Adrenal gland (tissue), 12 donors: ENCODE data around the gene NF1. TPM values are rescaled to one million over a fixed set of nuclear protein-coding genes. Genes with fewer than 3 reads are reported as not detected.

Experiments
- DNase-seq, 7 donors: peaks; one replicate each; pipeline ENCODE4 v3.0.0-alpha.2; 2019 to 2020
- H3K27ac ChIP-seq, 5 donors: fragments of 200-600 bp; sonication (generic) in 4 of 5; 1 replicate in 3 of 5; 2 replicates in 2 of 5; pipeline versions ENCODE4 v1.5.1 to v1.8.0; 2016 to 2020; ENCODE audit warnings: mild to moderate bottlenecking in 1 of 5
- H3K27me3 ChIP-seq: fragments of 200-600 bp; 2 replicates; pipeline ENCODE4 v1.8.0; 2021
- H3K36me3 ChIP-seq, 2 donors: fragments of 200-600 bp; replicated peaks in 1 of 2; 1 replicate in 1 of 2; 2 replicates in 1 of 2; pipeline versions ENCODE4 v1.5.1 to v1.8.0; 2018 to 2022
- H3K4me1 ChIP-seq, 2 donors: fragments of 200-600 bp; replicated peaks in 1 of 2; 1 replicate in 1 of 2; 2 replicates in 1 of 2; pipeline versions ENCODE4 v1.5.1 to v1.8.0; 2018 to 2021
- H3K4me3 ChIP-seq, 4 donors: fragments of 200-600 bp; sonication (generic) in 3 of 4; one replicate each; pipeline ENCODE4 v1.5.1; 2016 to 2018
- H3K9me3 ChIP-seq, 3 donors: fragments of 200-600 bp; sonication (generic) in 1 of 3; replicated peaks in 1 of 3; 1 replicate in 2 of 3; 2 replicates in 1 of 3; pipeline versions ENCODE4 v1.5.1 to v1.8.0; 2016 to 2021
- CTCF ChIP-seq, 6 experiments: fragments of 450-650 bp in 4 of 6; fragments of 200-600 bp in 2 of 6; sonication (generic) in 1 of 6; IDR thresholded peaks; 1 replicate in 5 of 6; 2 replicates in 1 of 6; pipeline versions ENCODE4 v1.5.1 to v1.8.0; 2016 to 2021; ENCODE audit warnings: antibody characterized with exemption in 6 of 6, mild to moderate bottlenecking in 2 of 6, moderate library complexity in 1 of 6
- POLR2A ChIP-seq, 2 donors: fragments of 450-650 bp; IDR thresholded peaks; one replicate each; pipeline ENCODE4 v1.6.1; 2017; ENCODE audit warnings: antibody characterized with exemption in 2 of 2, mild to moderate bottlenecking in 2 of 2, moderate library complexity in 1 of 2
- WGBS, 4 donors: extraction: QIAGEN DNeasy Blood & Tissue Kit in 2 of 4; methylation state at CpG; one replicate each; pipeline versions ENCODE4 v1.1.5 to v1.1.7; 2013 to 2017; 5-methylcytosine and 5-hydroxymethylcytosine counted together
- intact Hi-C, 2 donors: fragments of 100-400 bp; cut with DNase I; formaldehyde crosslinking; loops; one replicate each; pipeline versions ENCODE4 v1.14.1 to v1.15.0; 2022 to 2023
- polyA plus RNA-seq, 3 donors: library from polyadenylated mRNA; stranded (reverse); fragments of 200-250 nt in 2 of 3; fragments of 350-450 nt in 1 of 3; fragmentation: Illumina TruSeq in 1 of 3; extraction: RNeasy Lipid Tissue Mini Kit (QIAGEN cat#74804) in 1 of 3; gene quantifications; one replicate each; pipeline ENCODE4 v1.2.3, GENCODE V29; 2013 to 2014
- total RNA-seq, 9 donors: library from RNA; depleted of rRNA in 4 of 9; stranded (reverse); fragments of >200 nt in 4 of 9; fragments of 120-200 nt in 1 of 9; fragmentation: NEBNext Ultra II Directional in 1 of 9; extraction: Animal tissue kit (Norgen Biotek cat#: 25700) in 1 of 9; gene quantifications; one replicate each; pipeline versions ENCODE4 v1.1.0 to v1.2.4, GENCODE V29; 2013 to 2023
- donor health status: healthy with polysubstance abuse.
- donor health status: Bipolar disorder and iron deficiency.
- donor health status: DM: yes; HTN: yes; CAD: no.
- donor health status: DM: no; HTN: no; CAD: no.
- donor health status: DM: no; HTN: no; CAD: no.
- donor health status: DM: yes; HTN: yes; CAD: no.

The NF1 gene
- total and polyA plus RNA-seq, 12 donors: 8.8 to 91.3 (median 53.5) TPM

- Histone ChIP-seq H3K27ac (no peak overlapping the region), H3K4me1 (peaks cover 10 to 12% of the 10 kb centered on the region in 2 donors), H3K4me3 (no peak overlapping the region), H3K27me3 (no peaks in the 10 kb centered on the region), H3K9me3 (no peaks in the 10 kb centered on the region), H3K36me3 (no peaks in the 10 kb centered on the region)
- DNase-seq: no peak
- TF ChIP-seq CTCF (IDR thresholded peaks at IDR 0.05) (no peak), POLR2A (IDR thresholded peaks at IDR 0.05) (no peak)
- intact Hi-C loops: no loop called here
Observed at GRCh38 chr17:31072186-31072585, 22.6 kb upstream of the NF1 start.

DNA sequence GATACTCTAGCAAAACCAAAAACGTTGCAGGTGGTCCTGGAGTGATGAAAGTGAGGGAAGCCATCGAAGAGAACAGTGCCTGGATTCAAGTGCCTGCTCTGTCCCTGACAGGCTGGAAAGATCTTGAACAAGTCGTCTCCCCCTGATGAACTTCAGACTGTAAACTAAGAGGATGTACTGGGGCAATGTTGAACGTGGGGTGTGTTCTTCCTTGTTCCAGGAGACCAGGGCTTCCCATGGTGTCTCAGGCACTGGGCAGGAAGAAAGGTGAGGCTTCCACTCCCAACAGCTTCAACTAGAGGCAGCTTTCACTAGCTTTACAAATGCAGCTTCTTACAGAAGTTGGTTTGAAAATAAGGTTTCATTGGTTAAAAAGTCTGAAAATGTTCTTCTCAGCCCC, 21.4 kb upstream of the NF1 start:
- H3K36me3 ChIP-seq: no peaks in the 10 kb centered on the region
- DNase-seq: no peak
- H3K27ac ChIP-seq: no peak overlapping the region
- H3K9me3 ChIP-seq: no peaks in the 10 kb centered on the region
- peaks cover 0 to under 1% of the 10 kb centered on the region in 2 donors for H3K4me1 ChIP-seq
- no peak for TF ChIP-seq POLR2A (IDR thresholded peaks at IDR 0.05)
- no peak for TF ChIP-seq CTCF (IDR thresholded peaks at IDR 0.05)
- intact Hi-C loops: no loop called here
- no peaks in the 10 kb centered on the region for H3K27me3 ChIP-seq
- 55 to 68% (median 62%) methylated on average over 4 of the region's 4 CpGs for WGBS, 4 donors
- no peak overlapping the region for H3K4me3 ChIP-seq

DNA sequence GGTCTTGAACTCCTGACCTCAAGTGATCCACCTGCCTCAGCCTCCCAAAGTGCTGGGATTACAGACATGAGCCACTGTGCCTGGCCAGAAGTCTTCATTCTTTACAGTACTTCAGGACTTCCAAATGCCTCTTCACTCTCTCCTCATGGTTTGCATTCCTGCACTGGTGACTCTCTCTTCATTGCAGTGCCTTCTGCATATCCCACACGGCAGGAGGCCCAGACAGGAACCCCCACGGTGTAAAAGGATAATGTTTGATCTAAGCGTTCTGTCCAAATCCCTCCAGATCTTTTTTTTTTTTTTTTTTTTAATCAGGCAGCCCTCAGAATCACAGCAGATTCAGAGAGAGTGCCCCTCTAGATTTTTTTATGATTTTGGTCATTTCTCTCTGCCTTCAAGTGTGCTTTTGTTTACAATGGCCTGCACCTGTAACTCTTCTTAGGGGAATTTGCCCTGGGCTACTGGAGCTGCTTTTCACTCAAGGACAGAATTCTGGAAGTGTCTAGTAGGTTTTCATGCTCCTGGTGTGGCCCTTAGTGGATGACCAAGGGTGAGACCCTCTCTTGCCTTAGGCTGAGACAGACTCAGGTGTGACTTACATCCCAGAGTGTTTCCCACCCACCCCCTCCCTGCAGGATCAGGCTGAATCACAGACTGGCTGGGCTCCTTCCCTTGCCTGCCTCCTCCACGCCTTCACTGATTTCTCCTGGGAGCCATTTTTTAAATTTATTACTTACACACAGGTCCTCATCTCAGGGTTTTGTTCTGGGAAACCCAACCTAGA, 19.8 kb upstream of the NF1 start:
- TF ChIP-seq CTCF (IDR thresholded peaks at IDR 0.05) (no peak), POLR2A (IDR thresholded peaks at IDR 0.05) (no peak)
- Histone ChIP-seq H3K36me3 (no peaks in the 10 kb centered on the region), H3K4me3 (no peak overlapping the region), H3K9me3 (no peaks in the 10 kb centered on the region), H3K27me3 (no peaks in the 10 kb centered on the region), H3K27ac (no peak overlapping the region), H3K4me1 (no peaks in the 10 kb centered on the region)
- no peak for DNase-seq
- intact Hi-C loops: no loop called here
- 59 to 68% (median 66%) methylated on average over 4 of the region's 4 CpGs for WGBS, 4 donors

GRCh38 chr17:31078290-31078689, 16.5 kb upstream of the NF1 start:
- Histone ChIP-seq H3K9me3 (no peaks in the 10 kb centered on the region), H3K4me3 (no peak overlapping the region), H3K27ac (no peak overlapping the region), H3K27me3 (no peaks in the 10 kb centered on the region), H3K4me1 (no peaks in the 10 kb centered on the region), H3K36me3 (no peaks in the 10 kb centered on the region)
- intact Hi-C loops: no loop called here
- 46 to 59% (median 54%) methylated on average over 2 to 4 of the region's 4 CpGs for WGBS, 4 donors
- no peak for DNase-seq
- TF ChIP-seq POLR2A (IDR thresholded peaks at IDR 0.05) (no peak), CTCF (IDR thresholded peaks at IDR 0.05) (no peak)
